ENCODE data around the gene TRAPPC1.

GRCh38 chr17:7935859-7936258 lies 4.1 kb upstream of the TRAPPC1 start:
- TF ChIP-seq POLR2A (IDR thresholded peaks at IDR 0.05; ENCODE audit: extremely low read depth, insufficient read length) (no peak), CTCF (IDR thresholded peaks at IDR 0.05; ENCODE audit: low read depth, low read length) (no peak), MAX (IDR thresholded peaks at IDR 0.05; ENCODE audit: low read depth, low read length) (no peak), MYC (IDR thresholded peaks at IDR 0.05; ENCODE audit: low read depth, low read length) (no peak)
